Keratinocyte (primary cell): ENCODE data around the gene DNAJB6. TPM values are rescaled to one million over a fixed set of nuclear protein-coding genes. Genes with fewer than 3 reads are reported as not detected.

Experiments used
- DNase-seq: peaks from one replicate; pipeline ENCODE4 v3.0.0-alpha.2; 2011; ENCODE audit warnings: low read depth, missing footprints, low spot score
- FAIRE-seq: peaks from 2 replicates; lab custom pipeline; 2011; peaks lifted over from hg19 to GRCh38; lab: Jason Lieb, UNC
- H2AFZ ChIP-seq: 2 replicates; pipeline ENCODE4 v1.6.0; 2012; ENCODE audit warnings: low read length, control low read depth, inconsistent platforms; ENCODE audit not compliant: control insufficient read depth
- H3K27ac ChIP-seq: 2 replicates; pipeline ENCODE4 v1.5.1; 2011; ENCODE audit warnings: low read length; ENCODE audit not compliant: control insufficient read depth, insufficient read depth
- H3K27me3 ChIP-seq: 3 replicates; pipeline ENCODE4 v1.6.0; 2011; ENCODE audit warnings: low read length; ENCODE audit not compliant: control insufficient read depth, insufficient read depth; ENCODE audit errors: extremely low read depth
- H3K36me3 ChIP-seq, 2 experiments: 2 replicates in 1 of 2; 3 replicates in 1 of 2; pipeline ENCODE4 v1.5.1; 2011; ENCODE audit warnings: low read length in 2 of 2, mild to moderate bottlenecking in 1 of 2; ENCODE audit not compliant: control insufficient read depth in 2 of 2, insufficient read depth in 2 of 2; ENCODE audit errors: extremely low read depth in 1 of 2
- H3K4me1 ChIP-seq: 3 replicates; pipeline ENCODE4 v1.5.1; 2011; ENCODE audit warnings: low read length; ENCODE audit not compliant: control insufficient read depth, insufficient read depth; ENCODE audit errors: extremely low read depth
- H3K4me2 ChIP-seq: 3 replicates; pipeline ENCODE4 v1.6.0; 2011; ENCODE audit warnings: low read depth, low read length; ENCODE audit not compliant: control insufficient read depth, insufficient read depth; ENCODE audit errors: extremely low read depth
- H3K4me3 ChIP-seq, 3 experiments: fragments of 200-600 bp in 1 of 3; sonication (generic) in 1 of 3; 2 replicates in 2 of 3; 3 replicates in 1 of 3; pipeline ENCODE4 v1.5.1; 2011 to 2016; ENCODE audit warnings: low read length in 3 of 3, mild to moderate bottlenecking in 3 of 3, control low read depth in 2 of 3, inconsistent platforms in 1 of 3, low read depth in 1 of 3, mixed read lengths in 1 of 3, mixed run types in 1 of 3, moderate library complexity in 1 of 3; ENCODE audit not compliant: control insufficient read depth in 2 of 3, insufficient read depth in 2 of 3; ENCODE audit errors: extremely low read depth in 1 of 3
- H3K79me2 ChIP-seq: 2 replicates; pipeline ENCODE4 v1.6.0; 2012; ENCODE audit warnings: low read length; ENCODE audit not compliant: control insufficient read depth, insufficient read depth
- H3K9ac ChIP-seq: 3 replicates; pipeline ENCODE4 v1.6.0; 2011; ENCODE audit warnings: low read length; ENCODE audit not compliant: control insufficient read depth, insufficient read depth; ENCODE audit errors: extremely low read depth
- H3K9me1 ChIP-seq: 3 replicates; pipeline ENCODE4 v1.6.0; 2011; ENCODE audit warnings: low read length; ENCODE audit not compliant: control insufficient read depth, insufficient read depth; ENCODE audit errors: extremely low read depth
- H3K9me3 ChIP-seq: 2 replicates; pipeline ENCODE4 v1.5.1; 2012; ENCODE audit warnings: low read depth, low read length; ENCODE audit not compliant: control insufficient read depth
- H4K20me1 ChIP-seq: 3 replicates; pipeline ENCODE4 v1.6.0; 2011; ENCODE audit warnings: low read length; ENCODE audit not compliant: control insufficient read depth, insufficient read depth; ENCODE audit errors: extremely low read depth
- EZH2 ChIP-seq: IDR thresholded peaks from one replicate; pipeline ENCODE4 v1.6.1; 2012; ENCODE audit warnings: inconsistent platforms, mild to moderate bottlenecking, low read length, moderate library complexity
- dilution Hi-C: fragments of 300-500 bp; cut with MboI; formaldehyde crosslinking; loops from one replicate; pipeline ENCODE4 v1.7.0; 2020; ENCODE audit warnings: low sequenced_read_pairs; ENCODE audit not compliant: extremely low pct_ligation_motif_present
- polyA plus RNA-seq, 5 experiments: library from polyadenylated mRNA; depleted of rRNA in 3 of 5; stranded (reverse) in 3 of 5; stranded (forward) in 1 of 5; unstranded in 1 of 5; fragments of >200 nt; gene quantifications; 1 replicate in 1 of 5; 2 replicates in 3 of 5; 3 replicates in 1 of 5; pipeline versions ENCODE4 v1.2.1 to v1.2.3, GENCODE V29; 2011 to 2012; ENCODE audit warnings: missing spikeins in 2 of 5, low read depth in 1 of 5, low replicate concordance in 1 of 5
- TF ChIP-seq, protein P1 (sequence below), 3 experiments: IDR thresholded peaks in 1 of 3; conservative IDR thresholded peaks in 1 of 3; optimal IDR thresholded peaks in 1 of 3; 2 replicates in 2 of 3; 3 replicates in 1 of 3; pipeline versions ENCODE3 to v1.5.1; 2011; ENCODE audit warnings: low read length in 3 of 3, mild to moderate bottlenecking in 3 of 3, moderate library complexity in 2 of 3, control low read depth in 1 of 3, inconsistent platforms in 1 of 3; ENCODE audit not compliant: insufficient read depth in 2 of 3; ENCODE audit errors: extremely low read depth in 1 of 3

Gene DNAJB6
- polyA plus RNA-seq, 1 donor (not counting 4 experiments of a cell fraction or from before 2014, with no cell fraction given): 152 TPM

GRCh38 chr7:157399086-157399687 is 62.4 kb downstream of the DNAJB6 start:
- DNase-seq (no peak), FAIRE-seq (no peak)

DNA sequence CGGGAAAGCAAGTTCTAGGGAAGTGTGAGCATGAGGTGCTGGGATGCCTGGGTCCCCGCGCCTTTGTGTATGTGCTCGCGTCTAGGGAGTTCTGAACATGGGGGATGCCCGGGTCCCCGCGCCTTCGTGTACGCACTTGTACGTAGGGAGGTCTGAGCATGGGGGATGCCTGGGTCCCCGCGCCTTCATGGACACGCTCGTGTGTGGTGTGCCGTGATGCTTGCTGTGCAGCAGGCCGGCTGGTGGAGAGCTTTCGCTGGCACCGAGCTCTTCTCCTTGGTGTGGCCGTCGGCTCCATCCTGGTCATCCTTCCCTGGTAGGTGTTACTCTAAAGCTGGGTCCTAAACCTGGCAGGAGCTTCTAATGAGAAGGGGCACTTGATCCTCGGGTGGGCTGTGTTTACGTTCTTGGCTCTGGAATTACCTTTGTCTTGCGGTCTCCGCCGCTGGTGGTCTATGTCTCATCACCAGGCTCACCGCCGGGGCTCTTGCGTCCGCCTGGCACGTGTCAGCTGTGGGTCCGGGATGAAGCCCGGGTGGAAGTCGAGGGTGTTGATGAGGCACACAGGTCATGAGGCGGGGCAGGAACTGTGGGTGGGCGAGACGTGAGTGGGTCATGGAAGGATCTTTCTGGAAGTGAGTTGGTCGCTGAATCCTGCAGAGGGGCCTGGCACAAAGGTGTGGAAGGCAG is 63.5 kb downstream of the DNAJB6 start:
- H3K79me2 ChIP-seq: peaks cover 44% of the 10 kb centered on the region
- no peak overlapping the region for H2AFZ ChIP-seq
- H3K4me2 ChIP-seq: no peak overlapping the region
- no peaks in the 10 kb centered on the region for H3K27me3 ChIP-seq
- DNase-seq: no peak
- no peak overlapping the region for H3K9ac ChIP-seq
- peaks cover 17% of the 10 kb centered on the region for H4K20me1 ChIP-seq
- H3K9me3 ChIP-seq: no peaks in the 10 kb centered on the region
- peaks cover 6% of the 10 kb centered on the region for H3K9me1 ChIP-seq
- TF ChIP-seq EZH2: no peak
- TF ChIP-seq, protein P1, sequence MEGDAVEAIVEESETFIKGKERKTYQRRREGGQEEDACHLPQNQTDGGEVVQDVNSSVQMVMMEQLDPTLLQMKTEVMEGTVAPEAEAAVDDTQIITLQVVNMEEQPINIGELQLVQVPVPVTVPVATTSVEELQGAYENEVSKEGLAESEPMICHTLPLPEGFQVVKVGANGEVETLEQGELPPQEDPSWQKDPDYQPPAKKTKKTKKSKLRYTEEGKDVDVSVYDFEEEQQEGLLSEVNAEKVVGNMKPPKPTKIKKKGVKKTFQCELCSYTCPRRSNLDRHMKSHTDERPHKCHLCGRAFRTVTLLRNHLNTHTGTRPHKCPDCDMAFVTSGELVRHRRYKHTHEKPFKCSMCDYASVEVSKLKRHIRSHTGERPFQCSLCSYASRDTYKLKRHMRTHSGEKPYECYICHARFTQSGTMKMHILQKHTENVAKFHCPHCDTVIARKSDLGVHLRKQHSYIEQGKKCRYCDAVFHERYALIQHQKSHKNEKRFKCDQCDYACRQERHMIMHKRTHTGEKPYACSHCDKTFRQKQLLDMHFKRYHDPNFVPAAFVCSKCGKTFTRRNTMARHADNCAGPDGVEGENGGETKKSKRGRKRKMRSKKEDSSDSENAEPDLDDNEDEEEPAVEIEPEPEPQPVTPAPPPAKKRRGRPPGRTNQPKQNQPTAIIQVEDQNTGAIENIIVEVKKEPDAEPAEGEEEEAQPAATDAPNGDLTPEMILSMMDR (optimal IDR thresholded peaks at IDR 0.05 in 1 of 3, IDR thresholded peaks at IDR 0.05 in 1 of 3, conservative IDR thresholded peaks at IDR 0.05 in 1 of 3; ENCODE audit: extremely low read depth in 1 of 3, insufficient read depth in 2 of 3, low read length in 3 of 3): no peak
- H3K4me1 ChIP-seq: peaks cover 7% of the 10 kb centered on the region
- FAIRE-seq: no peak
- no peak overlapping the region for H3K27ac ChIP-seq
- peaks cover 13% of the 10 kb centered on the region in 2 experiments for H3K36me3 ChIP-seq
- no peak overlapping the region for H3K4me3 ChIP-seq
- dilution Hi-C loops: no loop called here

More at GRCh38 chr7:157399086-157399687, 62.4 kb downstream of the DNAJB6 start:
- Histone ChIP-seq H3K79me2 (peaks cover 54% of the 10 kb centered on the region), H3K9me1 (peaks cover 4% of the 10 kb centered on the region), H3K4me1 (no peaks in the 10 kb centered on the region), H3K4me2 (no peak overlapping the region), H3K27ac (no peak overlapping the region), H2AFZ (no peak overlapping the region), H3K9me3 (no peaks in the 10 kb centered on the region), H3K27me3 (no peaks in the 10 kb centered on the region), H3K36me3 (peaks cover 12 to 19% of the 10 kb centered on the region in 2 experiments), H4K20me1 (peaks cover 15% of the 10 kb centered on the region), H3K9ac (no peak overlapping the region), H3K4me3 (no peak overlapping the region)
- dilution Hi-C loops: no loop called here
- TF ChIP-seq, protein P1 (optimal IDR thresholded peaks at IDR 0.05 in 1 of 3, IDR thresholded peaks at IDR 0.05 in 1 of 3, conservative IDR thresholded peaks at IDR 0.05 in 1 of 3; ENCODE audit: extremely low read depth in 1 of 3, insufficient read depth in 2 of 3, low read length in 3 of 3): no peak
- TF ChIP-seq EZH2: no peak
